GM12878 (cell line): ENCODE data around the gene FAM107A. TPM values are rescaled to one million over a fixed set of nuclear protein-coding genes. Genes with fewer than 3 reads are reported as not detected.

Experiments used
- ATAC-seq: fragments of 200-7000 bp; cut with Tn5 transposase; 3 replicates; pipeline ENCODE4 v1.9.1; 2020; ENCODE audit warnings: mild to moderate bottlenecking, moderate library complexity
- BruUV-seq: library from RNA; stranded (reverse); fragments of 400-500 nt; replicated peaks from 2 replicates; lab custom pipeline; 2021; lab: Mats Ljungman, UMichigan
- CTCF ChIA-PET: fragments of 300-600 bp; sonication (Branson Sonifier 250); formaldehyde crosslinking; extraction: SDS; loops from one replicate; lab custom pipeline; 2021; ENCODE audit warnings: inconsistent platforms; lab: Yijun Ruan, JAX
- POLR2A ChIA-PET: fragments of 350-600 bp; formaldehyde crosslinking; extraction: SDS; loops from one replicate; lab custom pipeline; 2021; ENCODE audit warnings: inconsistent platforms; lab: Charles Lee
- RAD21 ChIA-PET: fragments of 300-600 bp; sonication (Branson Sonifier 250); formaldehyde crosslinking; loops from one replicate; lab custom pipeline; 2023; ENCODE audit warnings: antibody characterized with exemption; ENCODE audit not compliant: unreplicated experiment; lab: Charles Lee
- SMC1A ChIA-PET: fragments of 300-600 bp; sonication (Branson Sonifier 250); formaldehyde crosslinking; loops from one replicate; lab custom pipeline; 2023; ENCODE audit not compliant: unreplicated experiment, uncharacterized antibody; lab: Charles Lee
- DNase-seq: peaks from one replicate; pipeline ENCODE4 v3.0.0-alpha.2; 2011; ENCODE audit warnings: low read depth, low spot score
- FAIRE-seq: peaks from 3 replicates; lab custom pipeline; 2011; peaks lifted over from hg19 to GRCh38; lab: Jason Lieb, UNC
- H2AFZ ChIP-seq: 2 replicates; pipeline ENCODE4 v1.6.0; 2011; ENCODE audit warnings: low read depth, low read length, control low read depth; ENCODE audit not compliant: control insufficient read depth
- H3K27ac ChIP-seq: 2 replicates; pipeline ENCODE4 v1.5.1; 2011; ENCODE audit warnings: control low read depth; ENCODE audit not compliant: control insufficient read depth, insufficient read depth
- H3K27me3 ChIP-seq, 2 experiments: replicated peaks in 1 of 2; 2 replicates each; pipeline versions ENCODE4 v1.6.0 to v1.6.1; 2011; ENCODE audit warnings: low read length in 1 of 2; ENCODE audit not compliant: control insufficient read depth in 2 of 2, insufficient read depth in 2 of 2
- H3K36me3 ChIP-seq, 2 experiments: 2 replicates each; pipeline ENCODE4 v1.5.1; 2011; ENCODE audit warnings: low read length in 1 of 2; ENCODE audit not compliant: control insufficient read depth in 2 of 2, insufficient read depth in 2 of 2
- H3K4me1 ChIP-seq: 2 replicates; pipeline ENCODE4 v1.6.1; 2011; ENCODE audit warnings: mild to moderate bottlenecking, low read length, moderate library complexity, mixed read lengths; ENCODE audit not compliant: control insufficient read depth, insufficient read depth
- H3K4me2 ChIP-seq: 2 replicates; pipeline ENCODE4 v1.6.0; 2011; ENCODE audit warnings: control low read depth; ENCODE audit not compliant: control insufficient read depth, insufficient read depth
- H3K4me3 ChIP-seq: fragments of 200-600 bp; sonication (generic); 2 replicates; pipeline ENCODE4 v1.5.1; 2016
- H3K79me2 ChIP-seq: 2 replicates; pipeline ENCODE4 v1.6.0; 2011; ENCODE audit warnings: low read length; ENCODE audit not compliant: control insufficient read depth, insufficient read depth
- H3K9ac ChIP-seq: 2 replicates; pipeline ENCODE4 v1.8.0; 2011; ENCODE audit warnings: low read length, control low read depth, mixed read lengths; ENCODE audit not compliant: control insufficient read depth, insufficient read depth
- H3K9me3 ChIP-seq: replicated peaks from 3 replicates; pipeline ENCODE4 v1.5.1; 2011; ENCODE audit warnings: mild to moderate bottlenecking, low read length; ENCODE audit not compliant: control insufficient read depth, insufficient read depth
- H4K20me1 ChIP-seq: 2 replicates; pipeline ENCODE4 v1.6.0; 2011; ENCODE audit not compliant: control insufficient read depth, insufficient read depth
- EED ChIP-seq: sonication (generic); IDR thresholded peaks from 2 replicates; pipeline ENCODE4 v1.6.1; 2016; ENCODE audit warnings: antibody characterized with exemption, low read depth
- IRF4 ChIP-seq: IDR thresholded peaks from 2 replicates; pipeline ENCODE4 v1.6.1; 2011; ENCODE audit warnings: low read depth, low read length
- JUND ChIP-seq: IDR thresholded peaks from 2 replicates; pipeline ENCODE4 v1.6.1; 2012; ENCODE audit warnings: low read depth, mild to moderate bottlenecking, low read length, improper control_type of control experiment, moderate library complexity
- MYB ChIP-seq: fragments of 150-350 bp; IDR thresholded peaks from 2 replicates; pipeline ENCODE4 v1.6.1; 2014; ENCODE audit warnings: mild to moderate bottlenecking, low read depth, low read length, borderline replicate concordance
- RAD21 ChIP-seq: IDR thresholded peaks from 2 replicates; pipeline ENCODE4 v1.6.1; 2011; ENCODE audit warnings: mild to moderate bottlenecking, low read depth, low read length, moderate library complexity; ENCODE audit not compliant: insufficient read depth
- SUZ12 ChIP-seq: fragments of 200-600 bp; sonication (generic); IDR thresholded peaks from one replicate; pipeline ENCODE4 v1.6.1; 2018; ENCODE audit warnings: antibody characterized with exemption, mild to moderate bottlenecking; ENCODE audit not compliant: unreplicated experiment
- ZBED1 ChIP-seq: IDR thresholded peaks from 2 replicates; pipeline ENCODE4 v1.6.1; 2016; ENCODE audit warnings: borderline replicate concordance
- WGBS: methylation state at CpG from one replicate; pipeline ENCODE4 v1.1.6; 2016; ENCODE audit warnings: low lambda C conversion rate; ENCODE audit not compliant: insufficient replicate concordance, insufficient coverage; ENCODE audit errors: missing lambda C conversion rate; 5-methylcytosine and 5-hydroxymethylcytosine counted together
- in situ Hi-C: fragments of 300-500 bp; cut with MboI; formaldehyde crosslinking; loops from 9 replicates; pipeline ENCODE4 v1.14.3; 2018; ENCODE audit warnings: mixed read lengths
- intact Hi-C: fragments of 100-400 bp; cut with micrococcal nuclease; formaldehyde crosslinking; loops from one replicate; pipeline ENCODE4 v1.14.2; 2022; ENCODE audit not compliant: unreplicated experiment
- polyA plus RNA-seq, 11 experiments: library from polyadenylated mRNA; depleted of rRNA in 4 of 11; unstranded in 6 of 11; stranded (reverse) in 5 of 11; fragments of >200 nt; fragmentation: Nextera tagmentation in 4 of 11; fragmentation: Illumina TruSeq in 1 of 11; extraction: Ambion mirVana in 4 of 11; extraction: Trizol in 1 of 11; gene quantifications; 1 replicate in 1 of 11; 2 replicates in 10 of 11; pipeline versions ENCODE4 v1.2.1 to v1.2.3, GENCODE V29; 2011 to 2016; ENCODE audit warnings: inconsistent platforms in 2 of 11, missing spikeins in 2 of 11, low read depth in 1 of 11
- total RNA-seq, 4 experiments: library from RNA; depleted of rRNA in 3 of 4; stranded (reverse); fragments of >200 nt in 3 of 4; fragmentation: Illumina TruSeq in 1 of 4; extraction: Trizol in 1 of 4; gene quantifications; 2 replicates each; pipeline versions ENCODE4 v1.2.1 to v1.2.3, GENCODE V29; 2013 to 2021
- TF ChIP-seq, protein P1 (sequence below), 3 experiments: IDR thresholded peaks in 2 of 3; conservative IDR thresholded peaks in 1 of 3; 2 replicates each; pipeline ENCODE4 v1.5.1; 2011; ENCODE audit warnings: low read depth in 3 of 3, low read length in 3 of 3, mild to moderate bottlenecking in 3 of 3, control low read depth in 2 of 3, moderate library complexity in 2 of 3, inconsistent platforms in 1 of 3, mixed read lengths in 1 of 3; ENCODE audit not compliant: control insufficient read depth in 2 of 3, insufficient read depth in 1 of 3; ENCODE audit errors: extremely low read depth in 1 of 3

FAM107A gene
- total and polyA plus RNA-seq, 10 of the 15 experiments (the other 5 are each of a cell fraction or from before 2014, with no cell fraction given), result not detected

DNA sequence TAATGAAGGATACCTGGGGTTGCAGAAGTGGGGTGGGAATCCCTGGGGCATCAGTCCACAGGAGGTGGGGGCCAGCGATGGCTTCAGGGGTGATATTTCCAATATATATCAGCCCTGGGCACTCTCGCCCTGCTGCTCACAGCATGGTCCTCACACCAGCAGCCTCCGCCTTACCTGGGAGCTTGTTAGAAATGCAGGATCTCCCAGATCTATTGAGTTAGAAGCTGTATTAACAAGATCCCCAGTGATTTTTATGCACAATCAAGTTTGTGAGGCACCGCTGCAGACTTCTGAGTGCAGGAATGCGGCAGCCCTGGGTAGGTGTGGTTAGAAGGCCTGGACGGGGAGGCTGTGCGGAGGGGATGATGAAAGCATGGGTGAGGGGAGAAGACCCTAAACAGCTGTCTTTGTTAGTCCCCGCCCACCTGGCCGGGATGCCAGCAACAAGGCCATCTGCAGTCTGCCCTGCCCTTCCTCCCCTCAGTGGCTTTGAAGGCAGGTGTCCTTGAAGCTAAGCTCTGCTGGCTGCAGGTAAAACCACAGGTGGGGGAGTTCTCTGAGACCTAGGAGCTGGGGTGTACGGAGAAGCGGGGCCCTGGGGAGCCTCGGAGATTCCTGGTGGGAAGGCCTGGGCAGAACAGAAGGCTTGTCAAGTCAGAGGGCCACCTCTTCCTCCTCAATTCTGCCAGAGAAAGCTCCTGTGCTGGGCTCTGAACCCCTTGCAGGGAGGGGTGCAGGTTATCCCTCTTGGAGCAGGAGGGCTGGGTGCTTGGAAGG lies 11.4 kb downstream of the FAM107A start (continued):
- TF ChIP-seq, protein P1, sequence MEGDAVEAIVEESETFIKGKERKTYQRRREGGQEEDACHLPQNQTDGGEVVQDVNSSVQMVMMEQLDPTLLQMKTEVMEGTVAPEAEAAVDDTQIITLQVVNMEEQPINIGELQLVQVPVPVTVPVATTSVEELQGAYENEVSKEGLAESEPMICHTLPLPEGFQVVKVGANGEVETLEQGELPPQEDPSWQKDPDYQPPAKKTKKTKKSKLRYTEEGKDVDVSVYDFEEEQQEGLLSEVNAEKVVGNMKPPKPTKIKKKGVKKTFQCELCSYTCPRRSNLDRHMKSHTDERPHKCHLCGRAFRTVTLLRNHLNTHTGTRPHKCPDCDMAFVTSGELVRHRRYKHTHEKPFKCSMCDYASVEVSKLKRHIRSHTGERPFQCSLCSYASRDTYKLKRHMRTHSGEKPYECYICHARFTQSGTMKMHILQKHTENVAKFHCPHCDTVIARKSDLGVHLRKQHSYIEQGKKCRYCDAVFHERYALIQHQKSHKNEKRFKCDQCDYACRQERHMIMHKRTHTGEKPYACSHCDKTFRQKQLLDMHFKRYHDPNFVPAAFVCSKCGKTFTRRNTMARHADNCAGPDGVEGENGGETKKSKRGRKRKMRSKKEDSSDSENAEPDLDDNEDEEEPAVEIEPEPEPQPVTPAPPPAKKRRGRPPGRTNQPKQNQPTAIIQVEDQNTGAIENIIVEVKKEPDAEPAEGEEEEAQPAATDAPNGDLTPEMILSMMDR (IDR thresholded peaks at IDR 0.05 in 2 of 3, conservative IDR thresholded peaks at IDR 0.05 in 1 of 3; ENCODE audit: control insufficient read depth in 2 of 3, extremely low read depth in 1 of 3, insufficient read depth in 1 of 3, low read depth in 3 of 3, low read length in 3 of 3), result no peak

GRCh38 chr3:58564456-58565160 lies 12.6 kb downstream of the FAM107A start:
- ATAC-seq (no peak), FAIRE-seq (no peak), DNase-seq (no peak)
- 20% methylated on average over 13 of the region's 13 CpGs for WGBS
- H3K9ac ChIP-seq, result no peak overlapping the region
- H3K4me1 ChIP-seq, result 0 out of 2 replicates have a peak, but pooled peaks cover 3% of the 10 kb centered on the region
- no peak overlapping the region for H3K4me3 ChIP-seq
- H3K27ac ChIP-seq, result no peak overlapping the region
- TF ChIP-seq IRF4 (no peak), MYB (no peak), RAD21 (no peak), SUZ12 (no peak), EED (no peak), JUND (no peak), ZBED1 (no peak)
- ChIA-PET SMC1A (interaction anchor here (0.8 kb wide), 1 partner anchor 9 kb away, joined by 3 read pairs; no protein-coding TSS in a partner anchor), POLR2A (no interaction called here), RAD21 (interaction anchor here (8.3 kb wide), 1 partner anchor 64 kb away, joined by 100 read pairs; no protein-coding TSS in a partner anchor), CTCF (interaction anchor here (10.4 kb wide), 1 partner anchor 65 kb away, joined by 243 read pairs; no protein-coding TSS in a partner anchor)
- no peak overlapping the region for H3K4me2 ChIP-seq
- H2AFZ ChIP-seq, result no peak overlapping the region
- H3K27me3 ChIP-seq, result no peaks in the 10 kb centered on the region; a peak in 1 of 4 replicates
- no peaks in the 10 kb centered on the region for H3K36me3 ChIP-seq
- no TSS peak for BruUV-seq
- no peaks in the 10 kb centered on the region for H3K9me3 ChIP-seq
- intact Hi-C loops (no loop called here), in situ Hi-C loops (no loop called here)
- H3K79me2 ChIP-seq, result no peaks in the 10 kb centered on the region
- no peaks in the 10 kb centered on the region for H4K20me1 ChIP-seq
